Subcutaneous abdominal adipose tissue (tissue), 5 donors: ENCODE measurements around the gene STK17A.
"Not testable (repeated sequence)": the region's sequence is repeated elsewhere in the genome, so short reads cannot be mapped to it uniquely, and the experiment has no call there.

Experiments
- H3K27ac ChIP-seq: one replicate; pipeline ENCODE4 v1.7.0; 2013; ENCODE audit warnings: low read depth, mild to moderate bottlenecking, inconsistent platforms, low read length, moderate library complexity
- H3K27me3 ChIP-seq, 5 donors: one replicate each; pipeline ENCODE4 v1.7.0; 2013; ENCODE audit warnings: low read length in 5 of 5, inconsistent platforms in 1 of 5; ENCODE audit not compliant: control insufficient read depth in 5 of 5, insufficient read depth in 4 of 5
- H3K36me3 ChIP-seq, 5 donors: one replicate each; pipeline ENCODE4 v1.7.0; 2013; ENCODE audit warnings: low read length in 5 of 5; ENCODE audit not compliant: control insufficient read depth in 5 of 5, insufficient read depth in 5 of 5
- H3K4me1 ChIP-seq, 5 donors: one replicate each; pipeline ENCODE4 v1.7.0; 2013; ENCODE audit warnings: low read length in 5 of 5, mild to moderate bottlenecking in 3 of 5, moderate library complexity in 1 of 5; ENCODE audit not compliant: control insufficient read depth in 5 of 5, insufficient read depth in 5 of 5
- H3K4me3 ChIP-seq, 5 donors: one replicate each; pipeline ENCODE4 v1.7.0; 2013; ENCODE audit warnings: low read length in 5 of 5, low read depth in 1 of 5
- H3K9ac ChIP-seq, 5 donors: one replicate each; pipeline ENCODE4 v1.7.0; 2013; ENCODE audit warnings: low read length in 5 of 5, mild to moderate bottlenecking in 4 of 5, moderate library complexity in 3 of 5
- H3K9me3 ChIP-seq, 5 donors: one replicate each; pipeline ENCODE4 v1.7.0; 2013; ENCODE audit warnings: low read length in 5 of 5; ENCODE audit not compliant: control insufficient read depth in 5 of 5
- donor health status: healthy.
- donor health status: healthy.
- donor health status: healthy.
- donor health status: healthy.
- donor health status: healthy.

The STK17A gene

GRCh38 chr7:43584195-43584586 is 1.3 kb downstream of the STK17A start:
- H3K27me3 ChIP-seq: peaks cover 0 to 3% (median 0%) of the 10 kb centered on the region in 5 donors
- peak overlapping the region; percentile 91 for H3K27ac ChIP-seq
- H3K9me3 ChIP-seq: peaks cover 0 to 3% (median 0%) of the 10 kb centered on the region in 5 donors
- H3K4me3 ChIP-seq: peak overlapping the region; percentile 83 to 97 (median 93)
- H3K4me1 ChIP-seq: peaks cover 0 to 27% (median 24%) of the 10 kb centered on the region in 5 donors
- peak overlapping the region; percentile 88 to 96 (median 93) for H3K9ac ChIP-seq
- no peaks in the 10 kb centered on the region for H3K36me3 ChIP-seq

- Histone ChIP-seq H3K4me1 (peaks cover 0 to 27% (median 24%) of the 10 kb centered on the region in 5 donors), H3K4me3 (peak overlapping the region; percentile 83 to 97 (median 93)), H3K27ac (peak overlapping the region; percentile 91), H3K9ac (peak overlapping the region in 4 of 5 donors; percentile 22 to 94 (median 90))
- H3K27me3 ChIP-seq, H3K9me3 ChIP-seq, H3K36me3 ChIP-seq: not testable (repeated sequence)
Observed at GRCh38 chr7:43584733-43585132, 1.8 kb downstream of the STK17A start.

GRCh38 chr7:43585562-43585961 is 2.7 kb downstream of the STK17A start:
- Histone ChIP-seq H3K36me3 (no peaks in the 10 kb centered on the region), H3K27ac (peak overlapping the region; percentile 50), H3K4me1 (peaks cover 0 to 27% (median 25%) of the 10 kb centered on the region in 5 donors), H3K4me3 (no peak overlapping the region), H3K27me3 (peaks cover 0 to 3% (median 0%) of the 10 kb centered on the region in 5 donors), H3K9me3 (no peaks in the 10 kb centered on the region), H3K9ac (peak overlapping the region in 1 of 5 donors; percentile 28)

GRCh38 chr7:43586251-43586900 is 3.5 kb downstream of the STK17A start:
- H3K27me3 ChIP-seq: peaks cover 0 to 3% (median 0%) of the 10 kb centered on the region in 5 donors
- no peaks in the 10 kb centered on the region for H3K36me3 ChIP-seq
- no peaks in the 10 kb centered on the region for H3K9me3 ChIP-seq
- H3K4me3 ChIP-seq: no peak overlapping the region
- H3K9ac ChIP-seq: no peak overlapping the region
- peak overlapping the region; percentile 50 for H3K27ac ChIP-seq
- H3K4me1 ChIP-seq: peaks cover 0 to 32% (median 27%) of the 10 kb centered on the region in 5 donors

GRCh38 chr7:43588477-43589132 is 5.7 kb downstream of the STK17A start:
- Histone ChIP-seq H3K9ac (no peak overlapping the region), H3K4me1 (peaks cover 0 to 29% (median 20%) of the 10 kb centered on the region in 5 donors), H3K4me3 (no peak overlapping the region), H3K27me3 (no peaks in the 10 kb centered on the region), H3K27ac (no peak overlapping the region), H3K36me3 (no peaks in the 10 kb centered on the region), H3K9me3 (no peaks in the 10 kb centered on the region)

GRCh38 chr7:43589133-43589478 is 6.2 kb downstream of the STK17A start:
- Histone ChIP-seq H3K9ac (no peak overlapping the region), H3K27me3 (no peaks in the 10 kb centered on the region), H3K36me3 (no peaks in the 10 kb centered on the region), H3K27ac (no peak overlapping the region), H3K4me1 (peaks cover 0 to 29% (median 15%) of the 10 kb centered on the region in 5 donors), H3K4me3 (no peak overlapping the region), H3K9me3 (no peaks in the 10 kb centered on the region)

GRCh38 chr7:43589728-43590127 is 6.8 kb downstream of the STK17A start:
- Histone ChIP-seq H3K27ac (no peak overlapping the region), H3K4me1 (peaks cover 0 to 26% (median 9%) of the 10 kb centered on the region in 5 donors), H3K36me3 (no peaks in the 10 kb centered on the region)

GRCh38 chr7:43590862-43591557 is 8.1 kb downstream of the STK17A start:
- Histone ChIP-seq H3K36me3 (peaks cover 0 to 2% (median 0%) of the 10 kb centered on the region in 5 donors), H3K9ac (no peak overlapping the region), H3K4me3 (no peak overlapping the region), H3K4me1 (peaks cover 0 to 13% (median 5%) of the 10 kb centered on the region in 5 donors), H3K27ac (no peak overlapping the region), H3K27me3 (no peaks in the 10 kb centered on the region), H3K9me3 (no peaks in the 10 kb centered on the region)

More at GRCh38 chr7:43589728-43590127, 6.8 kb downstream of the STK17A start:
- Histone ChIP-seq H3K27me3 (no peaks in the 10 kb centered on the region), H3K4me3 (no peak overlapping the region), H3K9me3 (no peaks in the 10 kb centered on the region), H3K9ac (no peak overlapping the region)

GRCh38 chr7:43591558-43592180 is 8.8 kb downstream of the STK17A start:
- H3K9me3 ChIP-seq: no peaks in the 10 kb centered on the region
- H3K36me3 ChIP-seq: peaks cover 0 to 3% (median 0%) of the 10 kb centered on the region in 5 donors
- H3K9ac ChIP-seq: no peak overlapping the region
- H3K4me3 ChIP-seq: no peak overlapping the region
- no peaks in the 10 kb centered on the region for H3K27me3 ChIP-seq
- peaks cover 0 to 8% (median 0%) of the 10 kb centered on the region in 5 donors for H3K4me1 ChIP-seq
- no peak overlapping the region for H3K27ac ChIP-seq
